HG02852 (cell line): ENCODE measurements around the gene SLC12A7.
"Not testable (repeated sequence)": the region's sequence is repeated elsewhere in the genome, so short reads cannot be mapped to it uniquely, and the experiment has no call there.

Source experiments
- ATAC-seq: cut with Tn5 transposase; IDR thresholded peaks from one replicate; pipeline ENCODE4 v1.9.1; 2021; ENCODE audit warnings: mild to moderate bottlenecking, moderate library complexity; ENCODE audit not compliant: unreplicated experiment

The SLC12A7 gene

DNA sequence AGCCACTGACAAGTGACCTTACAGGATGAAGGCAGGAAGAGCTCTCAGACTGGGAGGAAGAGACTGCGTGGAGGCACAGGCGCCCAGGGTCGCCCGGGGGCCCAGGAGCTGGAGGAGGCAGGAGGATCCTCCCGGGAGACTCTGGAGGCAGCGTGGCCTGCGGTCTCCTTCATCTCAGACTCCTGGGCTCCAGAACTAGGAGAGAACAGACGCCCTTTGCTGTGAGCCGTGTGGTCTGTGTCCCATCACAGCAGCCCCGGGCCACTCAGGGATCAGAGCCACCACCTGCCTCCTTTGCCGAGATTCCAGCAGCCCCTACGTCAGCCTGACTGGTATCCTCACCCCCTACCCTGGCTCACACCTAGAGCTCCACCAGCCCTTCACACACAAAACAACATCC is 45.2 kb downstream of the SLC12A7 start:
- ATAC-seq = no peak

- no peak for ATAC-seq
These were observed 45.8 kb downstream of the SLC12A7 start for GRCh38 chr5:1065891-1066650.

DNA sequence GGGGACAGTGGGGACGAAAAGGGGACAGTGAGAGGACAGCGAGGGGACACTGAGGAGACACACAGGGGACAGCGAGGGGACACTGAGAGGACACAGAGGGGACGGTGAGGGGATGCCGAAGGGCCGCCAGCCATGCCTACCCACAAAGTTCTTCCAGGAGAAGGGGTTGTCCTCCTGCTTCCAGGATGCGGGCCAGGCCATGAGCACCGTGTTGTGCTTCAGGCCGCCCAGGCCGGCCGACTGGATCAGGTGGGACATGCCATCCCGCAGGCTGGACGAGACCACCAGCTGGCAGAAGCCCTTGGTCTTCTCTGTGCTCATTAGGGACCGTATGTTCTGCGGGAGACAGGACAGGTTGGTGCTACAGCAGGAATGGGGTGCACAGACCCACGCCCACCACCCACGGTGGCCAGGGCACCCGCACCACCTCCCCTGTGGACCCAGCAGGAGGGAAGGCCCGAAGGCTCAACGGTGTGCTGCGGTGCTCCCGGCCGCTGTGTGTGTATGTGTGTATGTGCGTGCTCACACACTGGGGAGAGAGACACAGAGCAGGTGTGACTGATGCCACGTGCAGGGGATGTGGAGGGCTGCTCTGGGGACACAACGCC is 46.6 kb downstream of the SLC12A7 start:
- no peak for ATAC-seq

DNA sequence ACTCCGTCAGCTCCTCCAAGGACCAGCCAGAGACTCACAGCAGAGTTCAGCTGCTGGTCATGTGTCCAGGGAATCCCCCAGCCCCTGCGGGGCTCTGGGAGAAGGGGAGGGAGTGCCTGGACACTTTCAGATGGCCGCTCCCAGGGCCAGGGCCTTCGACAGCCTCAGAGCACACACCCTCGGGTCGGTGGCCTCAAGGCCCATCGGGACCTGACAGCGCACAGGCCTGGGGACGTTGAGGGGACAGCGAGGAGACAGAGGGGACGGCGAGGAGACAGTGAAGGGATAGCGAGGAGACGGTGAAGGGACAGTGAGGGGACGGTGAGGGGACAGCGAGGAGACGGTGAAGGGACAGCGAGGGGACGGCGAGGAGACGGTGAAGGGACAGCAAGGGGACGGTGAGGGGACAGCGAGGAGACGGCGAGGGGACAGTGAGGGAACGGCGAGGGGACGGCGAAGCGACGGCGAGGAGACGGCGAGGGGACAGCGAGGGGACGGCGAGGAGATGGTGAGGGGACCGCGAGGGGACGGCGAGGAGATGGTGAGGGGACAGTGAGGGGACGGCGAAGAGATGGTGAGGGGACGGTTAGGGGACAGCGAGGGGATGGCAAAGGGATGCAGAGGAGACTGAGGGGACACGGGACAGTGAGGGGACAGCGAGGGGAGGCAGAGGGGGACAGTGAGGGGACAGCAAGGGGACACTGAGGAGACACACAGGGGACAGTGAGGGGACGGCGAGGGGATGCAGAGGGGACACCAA is 47.3 kb downstream of the SLC12A7 start:
- no peak for ATAC-seq

DNA sequence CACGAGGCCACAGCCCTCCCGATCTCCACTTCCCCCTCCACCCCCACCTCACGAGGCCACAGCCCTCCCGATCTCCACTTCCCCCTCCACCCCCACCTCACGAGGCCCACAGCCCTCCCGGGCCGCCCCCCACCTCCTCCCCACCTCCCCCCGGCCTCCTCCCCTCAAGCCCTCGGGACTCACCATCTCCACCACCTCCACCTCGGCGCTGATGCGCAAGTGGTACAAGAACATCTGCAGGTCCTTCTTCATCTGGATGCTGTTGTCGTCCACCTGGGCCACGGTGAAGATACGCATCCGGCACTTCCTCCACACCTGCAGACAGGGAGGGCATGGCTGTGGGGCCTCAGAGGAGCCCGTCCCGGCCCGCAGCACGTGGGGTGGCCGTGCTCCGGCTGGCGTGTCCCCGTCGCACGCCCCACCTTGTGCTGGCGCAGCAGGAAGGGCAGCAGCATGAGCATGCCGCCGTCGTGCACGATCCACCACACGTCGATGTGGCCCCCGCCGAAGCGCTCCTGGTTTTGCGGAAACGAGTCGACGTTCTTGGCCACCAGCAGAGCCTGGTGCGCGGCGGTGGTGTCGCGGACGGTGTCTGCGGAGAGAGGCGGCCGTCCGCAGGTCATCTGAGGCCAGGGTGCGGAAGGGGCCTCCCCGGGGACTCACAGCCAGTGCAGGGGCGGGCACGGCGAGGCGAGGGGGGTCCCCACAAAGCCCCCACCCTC is 48.0 kb downstream of the SLC12A7 start:
- ATAC-seq = no peak

DNA sequence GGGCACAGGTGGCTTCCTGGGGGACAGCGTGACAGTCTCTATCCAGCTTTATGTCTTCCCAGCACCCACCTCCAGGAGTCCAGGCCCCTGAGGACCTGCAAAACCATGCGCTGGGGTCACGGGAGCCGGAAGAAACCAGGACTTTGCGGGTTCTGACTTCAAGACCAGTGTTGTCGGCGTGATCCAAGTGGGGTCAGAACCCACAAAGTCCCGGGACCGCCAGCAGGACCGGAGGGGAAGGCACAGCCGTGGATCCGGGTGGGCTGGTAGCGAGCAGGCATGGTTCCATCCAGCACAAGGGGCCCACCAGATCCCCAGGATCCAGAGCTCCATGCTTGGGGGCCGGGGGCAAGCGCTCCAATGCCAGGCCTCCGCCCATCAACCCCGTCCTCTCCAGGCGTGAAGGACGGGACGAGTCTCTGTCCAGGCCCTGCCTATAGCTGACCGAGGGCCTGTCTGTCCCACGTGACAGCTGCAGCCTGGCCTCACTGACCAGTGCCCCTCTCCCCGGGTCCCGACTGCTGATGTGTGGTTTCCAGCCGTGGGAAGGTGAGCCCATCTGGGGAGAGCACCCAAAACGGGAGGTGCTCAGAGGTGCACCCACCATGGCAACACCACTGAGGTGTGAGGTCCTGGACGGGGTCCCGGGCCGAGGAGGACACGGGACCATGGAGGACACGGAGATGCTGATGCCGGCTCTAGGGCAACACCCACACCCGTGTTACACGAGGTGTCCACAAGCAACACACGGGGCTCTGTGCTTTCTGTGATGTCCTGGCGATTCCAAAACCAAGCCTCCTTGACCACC is 48.9 kb downstream of the SLC12A7 start:
- ATAC-seq = no peak

GRCh38 chr5:1061916-1062315 is 49.9 kb downstream of the SLC12A7 start:
- no peak for ATAC-seq

GRCh38 chr5:1061292-1061691 is 50.6 kb downstream of the SLC12A7 start:
- ATAC-seq = not testable (repeated sequence)

- ATAC-seq = no peak
These were observed 51.3 kb downstream of the SLC12A7 start for GRCh38 chr5:1060535-1060981.

DNA sequence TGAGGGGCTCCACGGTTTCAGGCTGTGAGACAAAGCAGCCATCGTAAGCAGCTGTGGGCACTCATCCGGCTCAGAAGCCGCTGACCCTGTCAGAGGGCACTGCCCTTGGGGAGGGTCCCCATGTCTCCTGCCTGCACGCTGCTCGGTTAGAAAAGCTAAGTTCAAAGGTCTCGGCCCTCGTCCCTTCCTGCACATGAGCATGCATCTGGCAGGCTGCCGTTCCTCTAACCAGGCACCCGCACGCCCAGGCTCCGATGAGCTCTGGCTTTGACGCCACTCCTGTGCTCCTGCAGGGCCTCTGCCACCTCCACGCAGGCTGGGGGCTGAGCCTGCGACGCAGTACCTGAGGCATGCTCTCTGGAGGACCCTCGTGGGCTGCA is 52.0 kb downstream of the SLC12A7 start:
- no peak for ATAC-seq

DNA sequence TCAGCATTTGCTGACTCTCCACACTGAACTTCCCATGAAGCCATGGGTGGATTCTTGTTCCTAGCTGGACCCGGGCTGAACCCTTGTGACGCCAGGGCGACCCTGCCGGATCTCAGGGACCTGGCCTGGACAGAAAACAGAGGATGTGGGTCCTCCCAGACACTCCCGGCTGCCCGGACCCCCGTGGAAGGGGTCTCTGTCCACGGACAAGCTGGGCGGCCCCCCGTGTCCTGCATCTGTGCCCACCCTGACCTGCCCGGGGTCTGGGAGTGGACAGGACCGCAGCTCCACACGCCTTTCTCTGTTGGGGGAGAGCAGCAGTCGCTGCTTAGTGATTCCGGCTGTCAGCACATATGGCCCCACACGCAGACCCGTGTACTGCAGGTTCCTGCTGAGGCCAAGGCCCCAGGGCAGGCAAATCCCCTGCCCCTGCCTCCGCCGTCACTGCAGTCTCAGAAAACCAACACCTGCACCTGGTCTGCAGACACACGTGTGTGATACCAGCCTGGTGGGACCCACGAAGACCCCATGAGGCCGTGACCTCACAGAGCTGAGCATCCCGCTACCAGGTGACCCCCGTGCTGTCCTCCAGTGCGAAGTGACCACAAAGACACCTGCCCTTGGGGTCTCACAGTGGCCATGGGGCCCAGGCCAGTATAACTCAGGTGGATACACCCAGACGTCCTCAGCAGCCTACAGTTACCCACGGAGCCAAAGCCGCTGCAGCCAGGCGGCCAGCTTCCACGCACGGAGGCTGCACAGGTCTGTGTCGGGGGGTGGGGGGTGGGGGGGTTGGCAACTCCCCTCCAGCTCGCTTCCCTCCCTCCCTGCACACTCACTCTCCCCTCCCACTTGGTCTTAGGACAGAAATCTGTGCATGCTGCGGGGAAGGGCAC is 52.6 kb downstream of the SLC12A7 start:
- ATAC-seq = no peak

- no peak for ATAC-seq
These were observed 53.5 kb downstream of the SLC12A7 start for GRCh38 chr5:1058083-1058945.

DNA sequence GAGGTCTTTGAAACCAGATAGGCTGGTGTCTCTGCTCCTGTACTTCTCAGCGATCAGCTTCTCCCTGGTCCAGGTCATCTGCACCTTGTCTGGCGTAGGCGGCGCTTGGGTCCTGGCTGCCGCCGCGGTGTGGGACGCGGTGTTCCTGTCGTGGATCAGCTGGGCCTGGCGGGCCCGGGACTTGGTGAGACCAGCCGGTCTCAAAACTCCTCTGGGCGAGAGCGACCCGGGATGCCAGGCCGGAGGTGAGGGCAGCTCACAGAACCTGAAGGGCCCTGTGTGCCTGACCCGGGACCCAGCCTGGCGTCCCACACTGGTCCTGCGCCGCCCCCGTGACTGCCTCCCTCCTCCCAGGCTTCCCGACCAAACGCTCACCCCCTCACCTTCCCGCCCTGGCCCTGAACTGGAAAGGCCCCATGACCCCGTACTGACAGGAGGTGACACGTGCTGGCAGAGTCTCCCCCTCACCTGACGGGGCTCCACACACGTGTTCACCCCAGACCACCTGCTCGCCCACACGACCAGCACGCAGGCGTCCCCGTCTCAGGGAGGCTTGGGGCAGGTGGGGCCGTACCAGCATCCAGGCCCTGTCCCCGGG is 54.3 kb downstream of the SLC12A7 start:
- ATAC-seq = no peak

DNA sequence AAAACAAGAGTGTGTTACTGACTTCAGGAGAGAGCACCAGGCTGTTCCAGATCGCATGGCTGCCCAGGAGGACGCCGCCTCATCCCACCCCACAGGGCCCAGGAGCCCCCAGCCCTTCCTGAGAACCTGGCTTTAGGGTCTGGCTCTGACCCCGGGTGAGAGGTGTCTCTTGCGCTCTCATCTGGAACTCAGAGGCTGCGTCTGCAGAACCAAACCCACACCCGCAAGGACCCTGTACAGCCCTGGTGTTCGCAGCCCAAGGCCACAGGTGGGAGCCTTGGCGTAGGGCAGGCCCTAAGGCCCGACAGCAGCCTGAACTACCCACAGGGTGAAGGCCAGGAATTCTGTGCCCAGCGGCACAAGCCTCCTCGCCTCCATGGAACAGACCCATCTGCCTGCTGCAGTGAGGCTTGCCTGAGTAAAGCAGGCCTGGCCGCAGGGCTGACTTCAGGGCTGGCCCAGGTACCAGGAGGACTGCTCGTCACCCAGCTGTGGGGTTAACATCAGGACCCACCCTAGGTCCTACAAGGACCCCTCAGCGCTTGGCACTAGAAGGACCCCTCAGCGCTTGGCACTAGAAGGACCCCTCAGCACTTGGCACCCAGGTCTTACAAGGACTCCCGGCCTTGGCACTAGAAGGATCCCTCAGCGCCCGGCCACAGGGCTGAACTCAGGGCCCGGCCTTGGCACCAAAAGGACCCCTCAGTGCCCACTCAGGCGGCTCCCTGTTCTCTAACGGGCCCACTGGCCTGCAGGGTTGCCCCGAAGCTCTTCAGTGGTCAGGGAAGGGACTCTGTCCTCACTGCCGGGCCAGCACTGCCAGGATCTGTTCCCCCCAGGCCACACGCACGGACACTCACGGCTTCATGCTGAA is 55.0 kb downstream of the SLC12A7 start:
- ATAC-seq = no peak

- ATAC-seq = no peak
These were observed 55.8 kb downstream of the SLC12A7 start for GRCh38 chr5:1055896-1056610.
